Measurements from ENCODE around the gene KCNN1. TPM values are rescaled to one million over a fixed set of nuclear protein-coding genes. Genes with fewer than 3 reads are reported as not detected.
A peak's percentile ranks its signal among the peaks of the same experiment; 100 is the strongest.

Gene KCNN1
- total and polyA plus RNA-seq, 8 donors, result 0.23 to 0.46 TPM; not detected in 6

DNA sequence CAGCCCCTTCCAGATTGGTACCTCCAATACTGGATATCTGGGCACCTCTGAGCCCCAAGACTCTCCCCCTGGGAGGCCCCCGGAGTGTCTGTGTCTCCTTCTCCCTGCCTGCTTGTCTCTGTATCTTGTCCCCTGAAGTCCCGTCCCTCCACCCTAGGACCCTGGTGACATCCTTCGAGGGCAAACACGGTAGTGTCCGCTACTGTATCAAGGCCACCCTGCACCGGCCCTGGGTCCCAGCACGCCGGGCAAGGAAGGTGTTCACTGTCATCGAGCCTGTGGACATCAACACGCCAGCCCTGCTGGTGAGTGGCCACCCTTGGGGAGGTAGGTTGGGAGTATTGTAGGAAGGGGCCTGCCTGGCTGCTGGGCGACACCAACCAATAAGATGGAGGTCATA is 41.9 kb downstream of the KCNN1 start:
- intact Hi-C loops (cut with DNase I; ENCODE audit: low total_unique reads), result no loop called here
- H3K4me1 ChIP-seq, result peaks cover 30 to 66% (median 44%) of the 10 kb centered on the region in 4 donors
- WGBS, 5 donors, result 91 to 97% (median 95%) methylated on average over 9 to 11 of the region's 11 CpGs
- no peak for DNase-seq
- TF ChIP-seq POLR2AphosphoS5 (IDR thresholded peaks at IDR 0.05), result no peak
- TF ChIP-seq POLR2A (IDR thresholded peaks at IDR 0.05), result no peak
- no peak for TF ChIP-seq EP300 (IDR thresholded peaks at IDR 0.05)
- TF ChIP-seq, protein P1, sequence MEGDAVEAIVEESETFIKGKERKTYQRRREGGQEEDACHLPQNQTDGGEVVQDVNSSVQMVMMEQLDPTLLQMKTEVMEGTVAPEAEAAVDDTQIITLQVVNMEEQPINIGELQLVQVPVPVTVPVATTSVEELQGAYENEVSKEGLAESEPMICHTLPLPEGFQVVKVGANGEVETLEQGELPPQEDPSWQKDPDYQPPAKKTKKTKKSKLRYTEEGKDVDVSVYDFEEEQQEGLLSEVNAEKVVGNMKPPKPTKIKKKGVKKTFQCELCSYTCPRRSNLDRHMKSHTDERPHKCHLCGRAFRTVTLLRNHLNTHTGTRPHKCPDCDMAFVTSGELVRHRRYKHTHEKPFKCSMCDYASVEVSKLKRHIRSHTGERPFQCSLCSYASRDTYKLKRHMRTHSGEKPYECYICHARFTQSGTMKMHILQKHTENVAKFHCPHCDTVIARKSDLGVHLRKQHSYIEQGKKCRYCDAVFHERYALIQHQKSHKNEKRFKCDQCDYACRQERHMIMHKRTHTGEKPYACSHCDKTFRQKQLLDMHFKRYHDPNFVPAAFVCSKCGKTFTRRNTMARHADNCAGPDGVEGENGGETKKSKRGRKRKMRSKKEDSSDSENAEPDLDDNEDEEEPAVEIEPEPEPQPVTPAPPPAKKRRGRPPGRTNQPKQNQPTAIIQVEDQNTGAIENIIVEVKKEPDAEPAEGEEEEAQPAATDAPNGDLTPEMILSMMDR (IDR thresholded peaks at IDR 0.05), result no peak
- H3K4me3 ChIP-seq, result peak overlapping the region; percentile 52 to 66 (median 60)
- H3K27ac ChIP-seq, result peak overlapping the region; percentile 53 to 88 (median 85)
- no peaks in the 10 kb centered on the region for H3K9me3 ChIP-seq
- no peaks in the 10 kb centered on the region for H3K27me3 ChIP-seq
- peaks cover 50 to 70% (median 63%) of the 10 kb centered on the region in 4 donors for H3K36me3 ChIP-seq

DNA sequence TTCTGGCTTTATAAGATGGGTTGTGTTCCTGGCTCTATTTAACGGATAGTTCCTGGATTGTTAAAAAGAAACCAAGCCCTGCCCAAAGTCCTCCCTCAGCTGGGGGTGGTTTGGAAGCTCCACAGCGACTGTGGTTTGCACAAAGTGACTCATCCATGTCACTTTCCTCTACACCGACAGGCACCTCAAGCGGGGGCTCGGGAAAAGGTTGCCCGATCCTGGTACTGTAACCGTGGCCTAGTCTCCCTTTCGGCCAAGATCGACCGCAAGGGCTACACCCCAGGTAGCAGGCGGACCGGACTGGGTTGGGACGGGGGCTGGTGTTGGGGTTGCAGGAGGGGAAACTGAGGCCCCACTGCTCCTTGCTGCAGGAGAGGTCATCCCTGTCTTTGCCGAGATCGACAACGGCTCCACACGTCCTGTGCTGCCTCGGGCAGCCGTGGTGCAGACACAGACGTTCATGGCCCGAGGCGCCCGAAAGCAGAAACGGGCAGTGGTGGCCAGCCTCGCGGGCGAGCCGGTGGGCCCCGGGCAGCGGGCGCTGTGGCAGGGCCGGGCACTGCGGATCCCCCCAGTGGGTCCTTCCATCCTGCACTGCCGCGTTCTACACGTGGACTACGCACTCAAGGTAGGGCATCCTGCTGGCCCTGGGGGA is 42.6 kb downstream of the KCNN1 start:
- H3K27ac ChIP-seq, result peak overlapping the region in 4 of 5 donors; percentile 80 to 88 (median 86)
- 91 to 95% (median 93%) methylated on average over 18 to 37 of the region's 37 CpGs for WGBS, 5 donors
- no peaks in the 10 kb centered on the region for H3K9me3 ChIP-seq
- DNase-seq, result no peak
- H3K27me3 ChIP-seq, result no peaks in the 10 kb centered on the region
- TF ChIP-seq POLR2A (IDR thresholded peaks at IDR 0.05), result no peak
- intact Hi-C loops (cut with DNase I; ENCODE audit: low total_unique reads), result no loop called here
- H3K36me3 ChIP-seq, result peaks cover 55 to 72% (median 66%) of the 10 kb centered on the region in 4 donors
- H3K4me3 ChIP-seq, result peak overlapping the region; percentile 52 to 66 (median 60)
- peaks cover 37 to 71% (median 49%) of the 10 kb centered on the region in 4 donors for H3K4me1 ChIP-seq

DNA sequence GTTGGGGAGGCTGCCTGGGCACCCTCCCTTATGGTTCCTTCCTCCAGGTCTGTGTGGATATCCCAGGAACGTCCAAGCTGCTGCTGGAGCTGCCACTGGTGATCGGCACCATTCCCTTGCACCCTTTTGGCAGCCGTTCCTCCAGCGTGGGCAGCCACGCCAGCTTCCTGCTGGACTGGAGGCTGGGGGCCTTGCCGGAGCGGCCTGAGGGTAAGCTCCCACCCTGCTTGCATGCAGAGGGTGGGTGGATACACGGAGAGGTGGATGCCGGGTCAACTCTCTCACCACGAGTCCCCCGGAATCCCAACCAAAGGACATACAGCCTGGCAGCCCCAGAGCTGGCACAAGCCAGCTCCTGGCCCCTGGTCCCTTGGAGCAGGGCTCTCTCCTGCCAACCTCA is 43.2 kb downstream of the KCNN1 start:
- no peaks in the 10 kb centered on the region for H3K9me3 ChIP-seq
- TF ChIP-seq, protein P1 (IDR thresholded peaks at IDR 0.05), result no peak
- H3K4me1 ChIP-seq, result peaks cover 40 to 72% (median 49%) of the 10 kb centered on the region in 4 donors
- no peak for DNase-seq
- H3K36me3 ChIP-seq, result peaks cover 61 to 75% (median 69%) of the 10 kb centered on the region in 4 donors
- H3K4me3 ChIP-seq, result peak overlapping the region; percentile 52 to 66 (median 60)
- no peaks in the 10 kb centered on the region for H3K27me3 ChIP-seq
- peak overlapping the region in 3 of 5 donors; percentile 85 to 88 (median 87) for H3K27ac ChIP-seq
- intact Hi-C loops (cut with DNase I; ENCODE audit: low total_unique reads), result no loop called here
- 86 to 92% (median 88%) methylated on average over 5 to 11 of the region's 11 CpGs for WGBS, 5 donors

DNA sequence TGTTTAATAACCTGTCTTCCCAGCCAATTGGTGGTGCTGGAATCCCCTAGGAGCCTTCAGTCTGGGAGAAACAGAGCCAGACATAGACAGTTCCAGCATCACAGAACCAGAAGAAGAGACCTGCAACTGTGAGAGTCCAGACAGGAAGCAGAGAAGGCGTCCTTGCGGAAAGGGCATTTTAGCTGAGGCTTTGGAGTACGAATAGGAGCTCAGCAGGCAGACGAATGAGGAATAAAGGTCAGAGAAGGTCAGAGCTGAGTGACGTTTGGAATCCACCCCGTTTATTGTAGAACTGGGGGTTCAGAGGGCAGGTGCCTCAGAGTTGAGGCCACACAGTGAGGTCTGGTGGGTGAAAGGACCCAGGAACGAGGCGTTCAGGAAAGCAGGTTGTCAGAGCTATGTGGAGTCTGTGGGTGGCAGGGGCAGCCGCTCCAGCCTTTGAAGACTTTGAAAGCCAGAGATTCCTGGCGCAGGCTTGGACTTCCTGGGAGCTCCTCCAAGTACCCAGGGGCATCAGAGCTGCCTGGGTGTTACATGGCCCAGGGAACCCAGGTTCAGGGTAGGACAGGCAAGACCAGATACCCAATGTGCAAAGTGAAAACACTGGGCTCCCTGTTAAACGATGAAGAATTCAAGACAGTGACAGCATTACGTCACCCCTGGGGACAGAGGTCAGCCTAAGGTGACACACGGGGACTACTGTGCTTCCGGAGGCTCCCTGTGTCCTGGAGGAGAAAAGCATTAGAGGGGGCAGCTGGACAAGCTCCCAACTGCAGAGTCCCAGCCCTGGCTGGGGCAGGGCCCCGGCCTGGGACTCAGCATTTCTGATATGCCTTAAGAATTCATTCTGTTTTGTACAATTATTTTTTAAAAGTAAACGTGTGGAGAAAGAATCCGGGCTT is 46.6 kb downstream of the KCNN1 start:
- intact Hi-C loops (cut with DNase I; ENCODE audit: low total_unique reads), result no loop called here
- DNase-seq, result no peak
- Histone ChIP-seq H3K27ac (peak overlapping the region in 4 of 5 donors; percentile 44 to 65 (median 53)), H3K9me3 (no peaks in the 10 kb centered on the region), H3K4me3 (peak overlapping the region in 1 of 4 donors; percentile 13), H3K27me3 (no peaks in the 10 kb centered on the region), H3K36me3 (peaks cover 60 to 73% (median 71%) of the 10 kb centered on the region in 4 donors), H3K4me1 (peaks cover 43 to 73% (median 53%) of the 10 kb centered on the region in 4 donors)
- TF ChIP-seq POLR2A (IDR thresholded peaks at IDR 0.05), result no peak
- TF ChIP-seq POLR2AphosphoS5 (IDR thresholded peaks at IDR 0.05), result no peak
- 65 to 78% (median 72%) methylated on average over 17 of the region's 17 CpGs for WGBS, 5 donors

DNA sequence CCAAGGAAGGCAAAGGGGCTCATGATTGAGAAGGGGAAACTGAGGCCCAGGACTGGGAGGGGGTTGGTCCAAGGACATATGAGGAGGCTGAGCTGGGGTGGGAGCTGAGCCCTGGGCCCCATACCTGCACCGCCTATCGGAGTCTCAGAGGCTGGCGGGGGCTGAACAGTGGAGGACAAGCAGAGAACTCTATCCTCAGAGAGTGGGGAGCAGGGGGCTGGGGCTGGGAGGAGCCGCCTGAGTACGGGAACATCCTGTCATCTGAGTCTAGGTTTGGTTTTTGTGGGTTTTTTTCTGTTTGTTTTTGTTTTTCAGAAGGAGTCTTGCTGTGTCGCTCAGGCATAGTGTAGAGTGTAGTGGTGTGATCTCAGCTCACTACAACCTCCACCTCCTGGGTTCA is 47.3 kb downstream of the KCNN1 start:
- DNase-seq, result peak in 1 of 2 donors; percentile 35
- peaks cover 53 to 66% (median 65%) of the 10 kb centered on the region in 4 donors for H3K36me3 ChIP-seq
- intact Hi-C loops (cut with DNase I; ENCODE audit: low total_unique reads), result no loop called here

More for the DNA sequence above, 47.3 kb downstream of the KCNN1 start:
- TF ChIP-seq, protein P1 (IDR thresholded peaks at IDR 0.05), result no peak
- no peak for TF ChIP-seq POLR2AphosphoS5 (IDR thresholded peaks at IDR 0.05)
- no peak for TF ChIP-seq EP300 (IDR thresholded peaks at IDR 0.05)
- no peak for TF ChIP-seq POLR2A (IDR thresholded peaks at IDR 0.05)
- peak overlapping the region; percentile 16 to 65 (median 48) for H3K27ac ChIP-seq
- 79 to 94% (median 86%) methylated on average over 6 of the region's 6 CpGs for WGBS, 5 donors
- peak overlapping the region in 1 of 4 donors; percentile 13 for H3K4me3 ChIP-seq
- H3K27me3 ChIP-seq, result no peaks in the 10 kb centered on the region
- H3K9me3 ChIP-seq, result no peaks in the 10 kb centered on the region
- peaks cover 43 to 73% (median 52%) of the 10 kb centered on the region in 4 donors for H3K4me1 ChIP-seq
